Measurements from ENCODE around the gene SLC19A2. TPM values are rescaled to one million over a fixed set of nuclear protein-coding genes. Genes with fewer than 3 reads are reported as not detected.

Gene SLC19A2
- polyA plus RNA-seq, 2 of the 4 experiments (the other 2 are of a cell fraction), result 5.2 to 13.3 TPM

- H3K4me1 ChIP-seq, result peaks cover 31% of the 10 kb centered on the region
- FAIRE-seq (no peak), ATAC-seq (peak in 1 of 2 experiments; percentile 62; a peak in 3 of 6 replicates), DNase-seq (ENCODE audit: low read depth in 1 of 2, low spot score in 1 of 2) (peak in 1 of 2 experiments; percentile 17)
- POLR2A ChIA-PET, result interaction anchor here (1.1 kb wide), 1 partner anchor 24 kb away, joined by 3 read pairs; the partner anchor contains the start of gene SLC19A2
- H3K27ac ChIP-seq, result no peak overlapping the region
- WGBS (ENCODE audit: missing lambda C conversion rate), result 69% methylated on average over 1 of the region's 1 CpG
- H3K4me2 ChIP-seq, result no peak overlapping the region; the same call in 2 of the 3 replicates
- no peaks in the 10 kb centered on the region for H3K9me3 ChIP-seq
- CTCF ChIA-PET, result interaction anchor here (1.3 kb wide), 1 partner anchor 24 kb away, joined by 3 read pairs; the partner anchor contains the start of gene SLC19A2
- TF ChIP-seq RFX5 (IDR thresholded peaks at IDR 0.05), result no peak
- TF ChIP-seq ESRRA (IDR thresholded peaks at IDR 0.05; ENCODE audit: borderline replicate concordance, low read length), result no peak
- no peak for TF ChIP-seq FOXS1 (CRISPR knock-in tag; IDR thresholded peaks at IDR 0.05)
- TF ChIP-seq RAD21 (conservative IDR thresholded peaks at IDR 0.05 in 1 of 2, IDR thresholded peaks at IDR 0.05 in 1 of 2), result peak in 1 of 2 experiments; percentile 19; a peak in 1 of 5 replicates
- no peak for TF ChIP-seq REST (IDR thresholded peaks at IDR 0.05)
- no peak overlapping the region for H3K4me3 ChIP-seq
Observed at GRCh38 chr1:169509354-169509753, 23.6 kb upstream of the SLC19A2 start.

DNA sequence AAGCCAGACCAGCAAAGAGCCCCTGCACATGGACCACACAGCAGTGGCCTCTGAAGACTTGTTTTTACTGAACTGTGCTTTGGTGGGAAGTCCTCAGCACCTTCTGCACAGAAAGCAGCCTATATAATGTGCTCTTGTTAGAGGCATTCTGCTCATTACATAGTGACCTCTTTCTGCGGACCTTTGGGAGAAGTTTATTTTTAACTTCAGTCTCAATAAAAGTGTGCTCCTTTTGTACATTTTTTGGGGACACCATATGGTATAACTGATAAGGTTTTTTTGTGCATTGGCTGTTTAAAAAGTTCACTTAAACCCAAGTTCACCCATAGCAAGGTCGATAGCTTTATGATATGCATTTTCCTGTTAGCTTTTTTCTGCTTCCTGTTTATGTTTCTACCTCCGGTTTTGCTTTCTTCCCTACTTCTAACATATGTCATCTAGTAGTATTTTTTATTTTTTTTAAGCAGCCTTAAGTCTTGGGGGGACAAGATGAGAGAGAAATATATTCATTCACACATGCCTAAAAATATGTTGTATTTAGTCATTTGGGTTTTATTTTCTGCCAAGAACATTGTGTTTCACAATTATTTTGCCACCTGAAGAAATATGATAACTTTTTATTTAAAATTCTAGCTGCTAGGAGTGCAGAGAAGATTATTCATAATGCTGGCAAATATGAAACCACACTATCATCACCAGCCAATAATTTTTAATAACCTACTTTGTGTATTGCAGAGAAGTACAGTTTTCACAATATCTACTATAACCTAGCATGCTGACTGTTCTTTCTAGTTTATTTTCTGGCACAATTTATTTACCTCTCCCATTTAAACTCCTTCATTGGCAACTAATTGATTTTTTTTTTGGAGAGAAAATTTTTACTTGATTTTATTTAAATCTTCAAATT, 22.9 kb upstream of the SLC19A2 start:
- DNase-seq (ENCODE audit: low read depth in 1 of 2, low spot score in 1 of 2) (no peak), ATAC-seq (0 out of 6 replicates have a peak, but pooled peaks of 1 of the 2 experiments have one; percentile 33), FAIRE-seq (no peak)
- TF ChIP-seq HOXB13 (CRISPR knock-in tag; IDR thresholded peaks at IDR 0.05; ENCODE audit: low read depth), result no peak
- TF ChIP-seq JUN (IDR thresholded peaks at IDR 0.05), result no peak
- TF ChIP-seq KDM5A (IDR thresholded peaks at IDR 0.05), result no peak
- TF ChIP-seq NR3C1 (IDR thresholded peaks at IDR 0.05), result no peak
- no peak for TF ChIP-seq HEYL (CRISPR knock-in tag; IDR thresholded peaks at IDR 0.05)
- TF ChIP-seq, protein P1, sequence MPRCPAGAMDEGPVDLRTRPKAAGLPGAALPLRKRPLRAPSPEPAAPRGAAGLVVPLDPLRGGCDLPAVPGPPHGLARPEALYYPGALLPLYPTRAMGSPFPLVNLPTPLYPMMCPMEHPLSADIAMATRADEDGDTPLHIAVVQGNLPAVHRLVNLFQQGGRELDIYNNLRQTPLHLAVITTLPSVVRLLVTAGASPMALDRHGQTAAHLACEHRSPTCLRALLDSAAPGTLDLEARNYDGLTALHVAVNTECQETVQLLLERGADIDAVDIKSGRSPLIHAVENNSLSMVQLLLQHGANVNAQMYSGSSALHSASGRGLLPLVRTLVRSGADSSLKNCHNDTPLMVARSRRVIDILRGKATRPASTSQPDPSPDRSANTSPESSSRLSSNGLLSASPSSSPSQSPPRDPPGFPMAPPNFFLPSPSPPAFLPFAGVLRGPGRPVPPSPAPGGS (IDR thresholded peaks at IDR 0.05), result no peak
- Histone ChIP-seq H3K4me2 (peak overlapping the region; percentile 30), H3K4me1 (peaks cover 31% of the 10 kb centered on the region), H3K4me3 (no peak overlapping the region), H3K27ac (peak overlapping the region in 1 of 2 experiments; percentile 50; a peak in 2 of 6 replicates), H3K9me3 (no peaks in the 10 kb centered on the region)
- CTCF ChIA-PET, result interaction anchor here (1.3 kb wide), 1 partner anchor 12 kb away, joined by 6 read pairs; no protein-coding TSS in a partner anchor
- WGBS (ENCODE audit: missing lambda C conversion rate), result 26% methylated on average over 3 of the region's 3 CpGs
- POLR2A ChIA-PET, result no interaction called here

- no peak overlapping the region for H3K27ac ChIP-seq
- WGBS (ENCODE audit: missing lambda C conversion rate), result 3% methylated on average over 2 of the region's 2 CpGs
- H3K9me3 ChIP-seq, result no peaks in the 10 kb centered on the region; the same call in 2 of the 3 replicates
- ChIA-PET POLR2A (no interaction called here), CTCF (interaction anchor here (1.3 kb wide), 1 partner anchor 11 kb away, joined by 6 read pairs; no protein-coding TSS in a partner anchor)
- no peak for DNase-seq (ENCODE audit: low read depth in 1 of 2, low spot score in 1 of 2)
- TF ChIP-seq ZFP36 (IDR thresholded peaks at IDR 0.05; ENCODE audit: borderline replicate concordance, partially characterized antibody) (no peak), POLR2A (IDR thresholded peaks at IDR 0.05; ENCODE audit: low read length) (no peak), RCOR1 (IDR thresholded peaks at IDR 0.05; ENCODE audit: low read depth, low read length) (no peak), FOSB (CRISPR knock-in tag; IDR thresholded peaks at IDR 0.05) (no peak), FOXS1 (CRISPR knock-in tag; IDR thresholded peaks at IDR 0.05) (no peak), RNF2 (IDR thresholded peaks at IDR 0.05; ENCODE audit: borderline replicate concordance, low read depth) (no peak), CBX2 (IDR thresholded peaks at IDR 0.05; ENCODE audit: borderline replicate concordance, low read depth) (no peak), NR3C1 (IDR thresholded peaks at IDR 0.05) (no peak), RAD21 (conservative IDR thresholded peaks at IDR 0.05 in 1 of 2, IDR thresholded peaks at IDR 0.05 in 1 of 2) (no peak), NPAS2 (CRISPR knock-in tag; IDR thresholded peaks at IDR 0.05; ENCODE audit: borderline replicate concordance) (no peak), ZSCAN20 (CRISPR knock-in tag; IDR thresholded peaks at IDR 0.05) (no peak), MYC (IDR thresholded peaks at IDR 0.05; ENCODE audit: borderline replicate concordance, low read length) (no peak), JUN (IDR thresholded peaks at IDR 0.05) (no peak)
- TF ChIP-seq, protein P2, sequence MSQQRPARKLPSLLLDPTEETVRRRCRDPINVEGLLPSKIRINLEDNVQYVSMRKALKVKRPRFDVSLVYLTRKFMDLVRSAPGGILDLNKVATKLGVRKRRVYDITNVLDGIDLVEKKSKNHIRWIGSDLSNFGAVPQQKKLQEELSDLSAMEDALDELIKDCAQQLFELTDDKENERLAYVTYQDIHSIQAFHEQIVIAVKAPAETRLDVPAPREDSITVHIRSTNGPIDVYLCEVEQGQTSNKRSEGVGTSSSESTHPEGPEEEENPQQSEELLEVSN (IDR thresholded peaks at IDR 0.05; ENCODE audit: borderline replicate concordance, low read depth), result no peak
- TF ChIP-seq, protein P3, sequence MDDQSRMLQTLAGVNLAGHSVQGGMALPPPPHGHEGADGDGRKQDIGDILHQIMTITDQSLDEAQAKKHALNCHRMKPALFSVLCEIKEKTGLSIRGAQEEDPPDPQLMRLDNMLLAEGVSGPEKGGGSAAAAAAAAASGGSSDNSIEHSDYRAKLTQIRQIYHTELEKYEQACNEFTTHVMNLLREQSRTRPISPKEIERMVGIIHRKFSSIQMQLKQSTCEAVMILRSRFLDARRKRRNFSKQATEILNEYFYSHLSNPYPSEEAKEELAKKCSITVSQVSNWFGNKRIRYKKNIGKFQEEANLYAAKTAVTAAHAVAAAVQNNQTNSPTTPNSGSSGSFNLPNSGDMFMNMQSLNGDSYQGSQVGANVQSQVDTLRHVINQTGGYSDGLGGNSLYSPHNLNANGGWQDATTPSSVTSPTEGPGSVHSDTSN (IDR thresholded peaks at IDR 0.05), result no peak
- TF ChIP-seq, protein P4, sequence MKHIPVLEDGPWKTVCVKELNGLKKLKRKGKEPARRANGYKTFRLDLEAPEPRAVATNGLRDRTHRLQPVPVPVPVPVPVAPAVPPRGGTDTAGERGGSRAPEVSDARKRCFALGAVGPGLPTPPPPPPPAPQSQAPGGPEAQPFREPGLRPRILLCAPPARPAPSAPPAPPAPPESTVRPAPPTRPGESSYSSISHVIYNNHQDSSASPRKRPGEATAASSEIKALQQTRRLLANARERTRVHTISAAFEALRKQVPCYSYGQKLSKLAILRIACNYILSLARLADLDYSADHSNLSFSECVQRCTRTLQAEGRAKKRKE (CRISPR knock-in tag; IDR thresholded peaks at IDR 0.05; ENCODE audit: low read depth), result no peak
- no peak for ATAC-seq
- peak overlapping the region; percentile 30 for H3K4me2 ChIP-seq
- no peak overlapping the region for H3K4me3 ChIP-seq
- H3K4me1 ChIP-seq, result peaks cover 31% of the 10 kb centered on the region
- no peak for FAIRE-seq
Observed at GRCh38 chr1:169507413-169507812, 21.7 kb upstream of the SLC19A2 start.

All from A549 (cell line).